Superior temporal gyrus (tissue), 1 donor: ENCODE measurements around the gene CDR2L.
"Not testable (repeated sequence)": the region's sequence is repeated elsewhere in the genome, so short reads cannot be mapped to it uniquely, and the experiment has no call there.

ENCODE experiments used
- DNase-seq: peaks from one replicate; pipeline ENCODE4 v3.0.0-alpha.2; 2016; ENCODE audit errors: extremely low spot score

Gene CDR2L

GRCh38 chr17:74981318-74981978 is 6.0 kb upstream of the CDR2L start:
- DNase-seq, result no peak

DNA sequence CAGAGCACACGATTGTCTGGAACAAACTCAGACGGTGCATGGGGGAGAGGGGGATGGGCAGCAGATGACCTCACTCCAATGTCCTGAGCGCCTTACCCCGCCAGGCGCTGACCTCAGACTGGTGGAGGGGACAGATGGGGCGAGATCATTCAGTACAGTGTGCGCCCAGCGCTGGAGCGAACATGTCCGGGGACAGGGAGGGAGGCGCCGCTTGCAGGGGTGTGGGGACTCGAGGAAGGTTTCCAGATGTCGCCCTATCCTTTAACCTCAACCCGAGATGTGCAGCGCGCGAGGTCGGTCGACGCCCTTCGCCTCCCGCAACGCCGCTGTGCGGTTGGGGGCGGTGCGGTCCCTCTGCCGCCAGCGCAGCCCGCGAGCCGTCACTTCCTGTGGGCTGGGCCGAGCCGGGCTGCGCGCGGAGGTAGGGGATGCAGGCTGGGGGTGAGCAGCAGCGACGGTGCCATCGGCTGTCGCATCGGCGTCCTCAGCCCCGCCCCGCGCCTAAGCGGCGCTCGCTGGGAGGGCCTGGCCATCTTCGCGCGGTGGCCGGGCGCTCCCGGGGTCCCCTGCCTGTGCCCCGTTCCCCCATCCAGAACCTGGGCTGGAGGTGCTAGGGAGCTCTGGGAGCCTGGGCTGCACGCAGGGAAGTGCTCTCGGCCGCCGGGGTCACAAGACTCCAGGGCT is 5.3 kb upstream of the CDR2L start:
- peak; percentile 92 for DNase-seq

GRCh38 chr17:74982663-74983313 is 4.6 kb upstream of the CDR2L start:
- peak; percentile 70 for DNase-seq

- DNase-seq, result no peak
Measured at GRCh38 chr17:74986206-74986576, 1.2 kb upstream of the CDR2L start.

- peak; percentile 77 for DNase-seq
Measured at GRCh38 chr17:74987909-74988711, 678 bp downstream of the CDR2L start.

- no peak for DNase-seq
Measured at GRCh38 chr17:74990581-74991105, 3.2 kb downstream of the CDR2L start.

- DNase-seq, result no peak
Measured at GRCh38 chr17:74992223-74992622, 4.8 kb downstream of the CDR2L start.

DNA sequence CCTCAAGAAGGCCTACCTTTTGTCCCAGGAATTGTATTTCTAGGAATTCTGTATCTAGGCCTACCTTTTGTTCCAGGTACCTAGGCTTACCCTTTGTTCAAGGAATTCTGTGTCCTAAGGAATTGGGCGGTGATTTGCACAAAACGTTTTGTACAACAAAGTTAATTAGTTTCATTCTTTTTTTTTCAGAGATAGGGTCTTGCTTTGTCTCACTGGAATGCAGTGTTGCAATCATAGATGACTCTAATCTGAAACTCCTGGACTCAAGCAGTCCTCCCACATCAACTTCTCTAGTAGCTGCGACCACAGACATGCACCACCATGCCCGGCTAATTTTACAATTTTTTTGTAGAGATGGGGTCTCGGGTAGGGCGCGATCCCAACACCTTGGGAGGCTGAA is 7.0 kb downstream of the CDR2L start:
- no peak for DNase-seq

GRCh38 chr17:74995847-74996246 is 8.4 kb downstream of the CDR2L start:
- DNase-seq, result no peak

DNA sequence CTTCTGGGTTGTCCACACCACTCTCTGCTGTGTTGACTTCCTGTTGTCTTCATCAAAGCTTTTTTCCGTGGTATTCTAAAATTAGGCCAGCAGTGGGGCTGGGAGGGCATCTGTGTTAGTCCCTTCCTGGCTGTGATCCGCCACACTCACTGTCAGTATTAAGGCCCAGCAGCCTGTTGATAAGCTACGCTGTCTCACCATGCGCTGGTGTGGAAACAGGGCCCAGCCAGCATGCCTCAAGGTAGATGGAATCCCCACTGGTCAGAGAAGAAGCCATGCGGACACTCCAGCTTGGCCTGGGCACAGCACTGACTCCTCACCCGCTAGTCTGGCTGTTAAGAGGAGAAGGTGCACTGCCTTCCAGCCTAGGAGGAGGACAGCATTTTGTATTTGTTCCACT is 11.4 kb downstream of the CDR2L start:
- no peak for DNase-seq

DNA sequence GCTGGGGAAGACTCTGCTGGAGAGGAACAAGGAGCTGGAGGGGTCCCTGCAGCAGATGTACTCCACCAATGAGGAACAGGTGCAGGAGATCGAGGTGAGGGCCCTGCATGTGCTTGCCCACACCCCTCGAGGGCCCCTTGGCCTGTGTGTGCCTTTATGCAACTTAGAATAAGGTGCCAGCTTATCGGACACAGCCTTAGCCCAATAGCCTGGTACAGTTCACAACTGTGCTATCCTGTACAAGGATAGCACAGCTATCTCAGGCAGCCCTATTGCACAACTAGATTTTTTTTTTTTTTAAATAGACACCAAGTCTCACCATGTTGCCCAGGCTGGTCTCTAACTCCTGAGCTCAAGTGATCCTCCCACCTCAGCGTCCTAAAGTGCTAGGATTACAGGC is 12.1 kb downstream of the CDR2L start:
- no peak for DNase-seq

DNA sequence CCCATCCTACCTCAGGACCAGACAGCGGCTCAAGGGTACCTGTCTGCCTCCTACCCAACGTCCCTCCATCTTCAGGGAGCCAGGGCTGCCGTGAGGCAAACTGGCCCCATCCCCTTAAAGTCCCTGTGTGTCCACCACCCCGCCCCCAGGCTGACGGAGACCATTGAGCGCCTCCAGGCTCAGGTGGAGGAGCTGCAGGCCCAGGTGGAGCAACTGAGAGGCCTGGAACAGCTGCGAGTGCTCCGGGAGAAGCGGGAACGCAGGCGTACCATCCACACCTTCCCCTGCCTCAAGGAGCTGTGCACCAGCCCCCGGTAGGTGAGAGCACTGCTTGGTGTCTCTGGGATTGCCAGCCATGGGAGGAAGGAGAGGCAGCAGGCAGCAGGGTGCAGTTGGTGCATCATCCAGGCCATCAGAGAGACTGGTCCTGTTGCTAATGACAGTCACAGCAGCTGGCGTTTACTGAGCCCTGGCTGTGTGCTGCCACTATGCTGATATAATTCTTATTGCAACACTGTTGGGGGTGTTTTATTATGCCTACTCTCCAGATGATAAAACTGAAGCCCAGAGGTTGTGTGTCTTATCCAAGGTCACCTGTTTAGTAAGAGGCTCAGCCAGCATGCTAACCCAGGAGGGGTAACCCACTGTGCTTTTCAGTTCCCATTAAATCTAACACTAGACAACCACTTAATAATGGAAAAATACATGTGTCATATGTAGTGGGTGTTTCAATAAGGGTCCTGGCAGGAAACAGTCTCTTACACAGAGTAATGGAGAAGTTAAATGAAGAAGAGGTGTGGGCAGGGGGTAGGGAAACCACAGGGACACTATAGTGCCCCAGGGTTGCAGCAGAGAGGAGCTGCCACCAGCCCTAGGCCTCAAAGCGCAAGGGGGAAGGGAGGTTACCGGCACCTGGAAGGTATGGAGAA is 14.7 kb downstream of the CDR2L start:
- no peak for DNase-seq

GRCh38 chr17:75003070-75003956 is 15.9 kb downstream of the CDR2L start:
- DNase-seq, result no peak

- DNase-seq, result no peak
Measured at GRCh38 chr17:75003957-75004355, 16.5 kb downstream of the CDR2L start.

DNA sequence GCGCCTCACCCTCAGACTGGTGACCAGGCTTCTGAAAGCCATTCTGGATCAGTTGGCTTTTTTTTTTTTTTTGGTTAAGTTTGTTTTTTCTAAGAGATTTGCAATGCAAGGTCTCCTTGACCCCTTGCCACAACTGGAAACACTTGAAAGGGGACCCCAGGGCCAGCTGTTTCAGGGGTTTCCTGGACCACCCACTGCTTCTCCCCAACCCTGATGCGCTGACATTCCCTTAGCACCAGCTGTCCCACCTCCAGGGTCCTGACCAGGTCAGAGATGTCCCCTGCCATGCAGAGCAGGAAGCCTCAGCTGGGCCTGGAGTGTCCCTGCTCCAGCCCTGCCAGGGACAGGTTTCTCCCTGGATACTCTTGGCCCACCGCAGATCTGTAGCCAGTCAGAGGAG is 16.9 kb downstream of the CDR2L start:
- no peak for DNase-seq

GRCh38 chr17:75005291-75005690 is 17.9 kb downstream of the CDR2L start:
- DNase-seq, result no peak

- not testable (repeated sequence) for DNase-seq
Measured at GRCh38 chr17:75006084-75006483, 18.7 kb downstream of the CDR2L start.

DNA sequence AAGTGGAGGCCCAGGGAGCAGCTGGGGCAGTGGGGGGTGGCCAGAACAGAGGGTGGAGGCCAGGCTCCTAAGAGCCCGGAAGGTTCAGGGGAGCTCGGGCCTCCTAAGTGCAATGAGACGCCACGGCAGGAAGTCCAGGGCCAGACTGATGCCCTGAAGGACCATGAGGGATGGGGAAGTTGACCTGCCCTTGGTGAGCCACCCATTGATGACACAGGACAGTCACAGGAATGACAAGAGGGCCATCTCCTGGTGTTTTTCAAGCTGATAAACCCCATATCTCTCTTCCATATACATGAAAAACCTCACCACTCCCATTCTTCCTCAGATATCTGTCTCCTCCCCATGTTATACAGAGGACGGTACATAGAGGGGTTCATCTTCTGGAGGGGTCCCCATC is 19.2 kb downstream of the CDR2L start:
- no peak for DNase-seq

DNA sequence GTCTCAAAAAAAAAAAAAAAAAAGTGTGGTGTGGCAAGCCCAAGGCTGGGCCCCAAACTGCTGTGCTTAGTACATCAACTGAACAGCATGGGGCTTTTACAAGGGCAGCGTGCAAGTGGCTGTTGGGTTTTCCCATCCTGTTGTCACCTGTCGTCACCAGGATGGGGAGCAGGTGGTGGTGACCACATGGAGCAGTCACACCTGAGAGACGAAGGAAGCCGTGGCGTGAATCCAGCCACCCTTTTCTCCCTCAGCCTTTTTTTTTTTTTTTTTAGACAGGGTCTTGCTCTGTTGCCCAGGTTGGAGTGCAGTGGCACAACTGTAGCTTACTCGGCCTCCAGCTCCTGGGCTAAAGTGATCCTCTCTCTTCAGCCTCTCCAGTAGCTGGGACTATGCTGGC is 20.9 kb downstream of the CDR2L start:
- no peak for DNase-seq

DNA sequence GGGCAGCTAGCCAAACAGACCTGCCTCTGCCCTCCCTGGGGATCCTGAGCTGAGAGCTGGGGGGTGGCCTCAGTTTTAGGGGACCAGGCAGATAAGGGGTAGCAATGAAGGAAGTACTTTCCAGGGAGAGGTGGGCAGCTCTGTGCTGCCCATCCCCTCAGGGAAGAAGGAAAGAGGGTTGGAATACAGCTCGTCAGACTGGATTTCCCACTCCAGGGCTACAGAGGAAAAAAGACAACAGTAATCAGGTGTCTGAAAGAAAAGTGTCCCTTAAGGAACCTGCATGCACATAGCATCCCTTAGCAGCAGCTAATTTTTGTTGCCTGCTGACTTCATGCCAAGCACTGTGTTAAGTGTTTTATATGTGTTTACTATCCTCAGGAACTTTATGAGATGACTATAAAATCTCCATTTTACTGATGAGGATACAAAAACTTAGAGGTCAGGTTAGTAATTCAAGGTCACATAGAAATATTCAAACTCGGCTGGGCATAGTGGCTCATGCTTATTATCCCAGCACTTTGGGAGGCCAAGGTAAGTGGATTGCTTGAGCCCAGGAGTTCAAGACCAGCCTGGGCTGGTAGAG is 21.8 kb downstream of the CDR2L start:
- no peak for DNase-seq
